H7 (cell line): ENCODE results near the gene ZNF709. TPM values are rescaled to one million over a fixed set of nuclear protein-coding genes. Genes with fewer than 3 reads are reported as not detected.
"Not testable (repeated sequence)": the region's sequence is repeated elsewhere in the genome, so short reads cannot be mapped to it uniquely, and the experiment has no call there.

Experiments used
- DNase-seq: peaks from one replicate; pipeline ENCODE4 v3.0.0; 2012
- H3K27me3 ChIP-seq: 2 replicates; pipeline ENCODE4 v1.6.0; 2011; ENCODE audit warnings: mild to moderate bottlenecking, low read length; ENCODE audit not compliant: control insufficient read depth, insufficient read depth
- H3K36me3 ChIP-seq: replicated peaks from 2 replicates; pipeline ENCODE4 v1.5.1; 2011; ENCODE audit warnings: low read length; ENCODE audit not compliant: control insufficient read depth, insufficient read depth
- H3K4me3 ChIP-seq: 2 replicates; pipeline ENCODE4 v1.5.1; 2011; ENCODE audit warnings: low read depth, mild to moderate bottlenecking, control low read depth, low read length, moderate library complexity; ENCODE audit not compliant: insufficient read depth
- total RNA-seq: library from RNA; depleted of rRNA; stranded (reverse); fragments of >200 nt; shearing (Covaris generic); gene quantifications from 2 replicates; pipeline ENCODE4 v1.2.3, GENCODE V29; 2014; rRNA removed

ZNF709 gene
- 0.30 and 0.42 TPM in 2 replicates for total RNA-seq

DNA sequence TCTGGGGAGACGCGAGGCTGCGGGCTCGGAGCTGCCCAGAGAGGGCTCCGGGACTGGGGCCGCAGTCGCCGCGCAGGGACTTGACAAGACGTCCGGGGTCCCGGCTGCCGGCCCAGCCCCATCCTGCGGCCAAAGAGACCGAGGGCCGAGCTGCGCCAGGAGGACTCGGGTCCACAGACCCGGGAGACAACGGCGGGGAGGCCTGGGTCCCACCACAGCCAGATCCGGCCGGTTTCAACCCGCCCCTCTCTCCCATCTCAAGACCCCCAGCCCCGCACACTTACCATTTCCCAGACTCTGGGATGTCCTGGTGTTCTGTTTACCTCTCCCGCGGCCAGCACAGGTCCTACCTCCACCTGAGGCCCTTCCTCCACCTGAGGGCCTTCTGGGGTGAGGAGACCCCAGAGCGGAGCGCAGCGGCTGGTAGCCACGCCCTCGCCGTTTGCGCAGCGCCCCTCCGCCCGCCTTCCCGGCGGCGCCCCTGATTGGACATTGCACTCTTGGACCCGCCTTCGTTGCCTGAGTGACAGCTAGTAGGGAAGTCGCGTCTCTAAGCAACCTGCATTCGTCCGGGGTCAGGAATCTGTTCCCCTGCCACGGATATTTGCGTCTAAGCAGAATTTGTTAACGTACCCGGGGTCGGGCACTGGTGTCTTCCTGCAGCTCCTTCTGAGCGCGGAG lies at the start of gene ZNF709:
ZNF709 (minus strand) TSS at position 446 of the 681 bp plus-strand sequence; CDS start at position 287, 159 bp downstream.
- Histone ChIP-seq H3K36me3 (no peaks in the 10 kb centered on the region), H3K27me3 (peaks cover 5% of the 10 kb centered on the region; the same call in 1 of the 2 replicates), H3K4me3 (peak within 1 kb of the TSS; percentile 64)
- DNase-seq = peak; percentile 96

DNA sequence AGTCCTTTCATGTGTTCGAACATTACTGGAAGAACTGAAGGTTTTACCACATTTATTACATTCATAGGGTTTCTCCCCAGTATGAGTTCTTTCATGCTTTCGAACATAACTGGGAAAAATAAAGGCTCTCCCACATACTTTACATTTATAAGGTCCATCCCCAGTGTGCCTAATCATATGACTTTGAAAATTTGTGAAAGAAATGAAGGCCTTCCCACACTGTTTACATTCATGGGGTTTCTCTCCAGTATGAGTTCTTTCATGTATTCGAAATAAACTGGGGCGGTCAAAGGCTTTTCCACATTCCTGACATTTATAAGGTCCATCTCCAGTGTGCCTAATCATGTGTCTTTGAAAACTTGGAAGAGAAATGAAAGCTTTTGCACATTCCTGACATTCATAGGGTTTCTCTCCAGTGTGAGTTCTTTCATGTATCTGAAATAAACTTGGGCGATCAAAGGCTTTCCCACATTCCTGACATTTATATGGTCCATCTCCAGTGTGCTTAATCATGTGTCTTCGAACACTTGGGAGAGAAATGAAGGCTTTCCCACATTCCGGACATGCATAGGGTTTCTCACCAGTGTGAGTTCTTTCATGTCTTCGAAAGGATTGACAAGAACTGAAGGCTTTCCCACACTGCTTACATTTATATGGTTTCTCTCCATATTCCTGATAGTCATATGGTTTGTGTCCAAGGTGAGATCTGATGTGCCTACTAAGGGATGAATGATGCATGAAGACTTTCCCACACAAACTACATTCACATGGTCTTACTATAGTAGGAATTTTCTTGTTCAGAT lies 42.6 kb upstream of the ZNF709 start:
- Histone ChIP-seq H3K4me3 (no peak overlapping the region), H3K36me3 (peaks cover 31% of the 10 kb centered on the region), H3K27me3 (no peaks in the 10 kb centered on the region)
- no peak for DNase-seq

DNA sequence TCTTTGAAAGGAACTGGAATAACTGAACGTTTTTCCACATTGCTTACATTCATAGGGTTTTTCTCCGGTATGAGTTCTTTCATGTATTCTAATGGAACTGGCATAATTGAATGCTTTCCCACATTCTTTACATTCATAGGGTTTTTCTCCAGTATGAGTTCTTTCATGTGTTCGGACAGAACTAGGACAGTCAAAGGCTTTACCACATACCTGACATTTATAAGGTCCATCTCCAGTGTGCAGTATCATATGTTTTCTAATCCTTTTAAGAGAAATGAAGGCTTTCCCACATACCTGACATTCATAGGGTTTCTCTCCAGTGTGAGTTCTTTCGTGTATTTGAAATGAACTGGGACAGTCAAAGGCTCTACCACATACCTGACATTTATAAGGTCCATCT lies 41.9 kb upstream of the ZNF709 start:
- no peak for DNase-seq
- H3K4me3 ChIP-seq = no peak overlapping the region
- no peaks in the 10 kb centered on the region for H3K27me3 ChIP-seq
- H3K36me3 ChIP-seq = peaks cover 31% of the 10 kb centered on the region

DNA sequence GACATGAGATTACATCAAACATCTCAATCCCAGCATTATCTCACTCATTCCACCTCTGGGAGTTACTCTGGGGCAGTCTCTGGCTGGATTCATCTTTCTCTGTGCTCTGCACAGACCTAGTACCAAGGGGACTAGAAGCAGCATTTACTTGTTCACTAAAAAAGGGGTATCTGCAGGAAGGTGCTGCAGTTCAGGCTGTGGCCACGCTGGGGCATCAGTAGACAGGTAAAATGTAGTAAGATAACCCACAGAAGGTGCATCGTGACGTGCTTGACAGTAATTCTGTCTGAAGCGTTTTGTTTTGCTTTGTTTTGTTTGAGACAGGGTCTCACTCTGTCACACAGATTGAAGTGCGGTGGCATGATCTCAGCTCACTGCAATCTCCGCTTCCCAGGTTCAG lies 37.4 kb upstream of the ZNF709 start:
- Histone ChIP-seq H3K4me3 (no peak overlapping the region), H3K36me3 (peaks cover 15% of the 10 kb centered on the region), H3K27me3 (no peaks in the 10 kb centered on the region)
- DNase-seq = peak; percentile 33

DNA sequence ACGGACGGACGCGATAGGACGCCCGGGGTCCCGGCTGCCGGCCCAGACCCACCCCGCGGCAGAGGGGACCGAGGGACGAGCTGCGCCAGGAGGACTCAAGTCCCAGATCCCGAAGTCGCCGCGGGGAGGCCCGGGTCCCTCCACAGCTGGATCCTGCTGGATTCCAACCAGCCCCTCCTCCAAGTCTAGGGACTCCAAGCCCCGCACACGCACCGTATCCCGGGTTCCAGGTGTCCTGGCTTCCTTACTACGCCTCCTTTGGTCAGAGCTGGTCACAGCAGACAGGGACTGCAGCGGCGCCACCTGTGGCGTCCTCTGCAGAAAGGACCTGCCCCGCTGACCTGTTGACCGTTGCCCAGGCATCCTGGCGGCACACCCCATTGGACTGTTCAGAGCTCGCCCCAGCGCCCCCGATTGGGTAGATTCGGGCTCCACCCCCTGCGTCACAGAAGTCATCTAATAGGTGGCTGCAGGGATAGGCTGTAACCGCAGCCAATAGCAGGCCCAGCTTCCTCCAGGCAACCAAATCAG lies 29.0 kb upstream of the ZNF709 start:
- Histone ChIP-seq H3K27me3 (no peaks in the 10 kb centered on the region), H3K4me3 (no peak overlapping the region), H3K36me3 (no peaks in the 10 kb centered on the region)
- peak; percentile 64 for DNase-seq

DNA sequence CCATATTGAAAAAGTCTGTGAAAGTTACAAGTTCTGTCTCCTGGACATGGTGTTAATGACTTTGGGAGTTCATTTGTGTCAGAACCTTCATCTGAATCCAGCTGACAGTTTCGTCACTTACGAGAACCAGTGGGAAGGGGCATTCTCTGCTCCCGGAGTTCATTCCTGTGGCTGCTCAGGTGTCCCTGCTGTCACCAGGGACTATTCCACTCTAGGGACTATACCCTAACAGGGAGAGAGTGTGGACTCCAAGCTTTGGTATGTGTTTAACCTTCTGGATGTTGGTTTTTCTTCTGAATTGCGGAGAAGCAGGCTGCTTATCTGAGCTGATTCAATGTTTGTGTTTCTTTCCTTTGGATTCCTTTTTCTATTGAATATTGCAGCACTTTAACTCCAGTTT lies 12.4 kb upstream of the ZNF709 start:
- no peaks in the 10 kb centered on the region for H3K27me3 ChIP-seq

DNA sequence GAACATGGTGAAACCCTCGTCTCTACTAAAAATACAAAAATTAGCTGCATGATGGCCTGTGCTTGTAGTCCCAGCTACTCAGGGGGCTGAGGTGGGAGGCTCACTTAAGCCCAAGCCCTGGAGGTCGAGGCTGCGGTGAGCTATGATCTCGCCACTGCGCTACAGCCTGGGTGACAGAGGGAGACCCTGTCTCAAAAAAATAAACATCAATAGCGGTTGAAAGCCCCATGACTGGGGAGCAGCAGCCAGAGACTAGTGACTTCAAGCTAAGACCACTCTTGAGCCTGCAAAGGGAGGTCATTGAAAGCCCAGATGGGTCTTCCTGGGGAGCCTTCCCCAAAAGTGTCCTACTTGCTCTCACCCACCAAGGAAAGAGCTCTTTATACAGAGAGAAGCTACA lies 11.9 kb upstream of the ZNF709 start:
- H3K4me3 ChIP-seq = no peak overlapping the region

More for the DNA sequence above, 12.4 kb upstream of the ZNF709 start:
- H3K4me3 ChIP-seq = no peak overlapping the region
- no peaks in the 10 kb centered on the region for H3K36me3 ChIP-seq
- no peak for DNase-seq

DNA sequence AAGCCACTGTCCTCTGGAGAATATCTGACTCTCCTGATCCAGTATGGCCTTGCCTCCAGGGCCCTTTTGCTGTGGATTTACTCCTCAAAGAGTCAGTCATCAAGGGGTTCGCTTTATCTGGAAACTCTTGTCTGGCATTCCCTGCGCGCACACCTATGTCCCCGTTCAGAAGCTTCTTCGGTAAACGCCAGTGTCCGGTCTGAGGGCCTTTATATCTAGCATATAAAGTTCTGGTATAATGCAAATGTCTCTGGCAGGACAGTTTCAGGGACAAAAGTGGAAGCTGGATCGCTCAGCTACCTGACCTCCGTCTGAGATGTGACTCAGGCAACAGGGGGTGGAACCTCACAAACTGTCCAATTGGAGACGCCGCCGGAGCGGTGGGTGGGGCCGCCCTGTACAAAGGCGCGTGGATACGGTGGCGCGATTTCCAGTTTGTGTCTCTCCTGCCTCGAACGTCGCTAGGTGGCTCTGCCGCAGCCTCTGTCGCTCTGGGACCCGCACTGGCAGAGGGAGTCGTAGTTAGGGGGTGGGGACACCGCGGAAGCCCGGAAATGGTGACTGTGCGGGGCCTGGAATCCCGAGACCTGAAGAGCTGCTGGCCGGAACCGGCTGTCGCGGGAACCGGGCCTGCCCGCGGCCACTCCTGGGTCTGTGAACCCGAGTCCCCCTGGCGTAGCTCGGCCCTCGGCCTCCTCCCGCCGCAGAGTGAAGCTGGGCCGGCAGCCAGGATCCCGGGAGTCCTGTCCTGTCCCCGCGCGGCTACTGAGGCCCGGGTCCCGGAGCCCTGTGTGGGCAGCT lies 10.6 kb upstream of the ZNF709 start:
- H3K27me3 ChIP-seq = no peaks in the 10 kb centered on the region
- no peaks in the 10 kb centered on the region for H3K36me3 ChIP-seq
- H3K4me3 ChIP-seq = peak overlapping the region; percentile 56
- peak; percentile 93 for DNase-seq

More for the DNA sequence above, 11.9 kb upstream of the ZNF709 start:
- Histone ChIP-seq H3K36me3 (no peaks in the 10 kb centered on the region), H3K27me3 (no peaks in the 10 kb centered on the region)
- no peak for DNase-seq

DNA sequence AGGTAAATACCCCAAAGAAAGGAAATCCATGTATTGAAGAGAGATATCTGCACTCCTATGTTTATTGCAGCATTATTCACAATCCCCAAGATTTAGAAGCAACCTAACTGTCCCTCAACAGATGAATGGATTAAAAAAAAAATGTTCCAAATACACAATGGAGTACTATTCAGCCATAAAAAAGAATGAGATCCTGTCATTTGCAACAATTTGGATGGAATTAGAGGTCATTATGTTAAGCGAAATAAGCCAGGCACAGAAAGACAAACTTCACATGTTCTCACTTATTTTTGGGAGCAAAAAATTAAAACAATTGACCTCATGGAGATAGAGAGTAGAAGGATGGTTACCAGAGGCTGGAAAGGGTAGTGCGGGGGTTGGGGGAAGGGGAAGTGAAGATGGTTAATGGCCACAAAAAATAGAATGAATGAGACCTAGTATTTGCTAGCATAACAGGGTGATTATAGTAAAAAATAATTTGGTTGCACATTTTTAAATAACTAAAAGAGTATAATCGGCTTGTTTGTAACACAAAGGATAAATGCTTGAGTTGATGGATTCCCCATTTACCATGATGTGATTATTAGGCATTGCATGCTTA lies 9.7 kb upstream of the ZNF709 start:
- Histone ChIP-seq H3K36me3 (no peaks in the 10 kb centered on the region), H3K4me3 (no peak overlapping the region), H3K27me3 (no peaks in the 10 kb centered on the region)
- no peak for DNase-seq

DNA sequence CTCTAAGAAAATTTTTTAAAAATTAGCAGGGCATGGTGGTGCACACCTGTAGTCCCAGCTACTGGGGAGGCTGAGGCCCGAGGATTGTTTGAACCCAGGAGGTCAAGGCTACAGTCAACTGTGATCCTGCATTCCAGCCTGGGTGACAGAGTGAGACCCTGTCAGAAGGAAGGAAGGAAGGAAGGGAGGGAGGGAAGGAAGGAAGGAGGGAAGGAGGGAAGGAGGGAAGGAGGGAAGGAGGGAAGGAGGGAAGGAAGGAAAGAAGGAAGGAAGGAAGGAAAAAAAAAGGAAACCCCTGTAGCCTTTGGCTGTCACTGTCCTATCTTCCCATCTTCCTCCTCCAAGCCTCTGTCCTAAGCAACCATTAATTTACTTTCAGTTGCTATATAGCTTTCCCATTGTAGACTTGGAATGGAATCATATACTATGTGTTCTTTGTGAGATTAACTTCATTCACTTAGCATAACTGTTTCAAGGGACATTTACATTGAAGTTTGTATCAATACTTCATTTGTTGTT lies 1.7 kb upstream of the ZNF709 start:
- H3K36me3 ChIP-seq, H3K27me3 ChIP-seq, DNase-seq, H3K4me3 ChIP-seq: not testable (repeated sequence)

DNA sequence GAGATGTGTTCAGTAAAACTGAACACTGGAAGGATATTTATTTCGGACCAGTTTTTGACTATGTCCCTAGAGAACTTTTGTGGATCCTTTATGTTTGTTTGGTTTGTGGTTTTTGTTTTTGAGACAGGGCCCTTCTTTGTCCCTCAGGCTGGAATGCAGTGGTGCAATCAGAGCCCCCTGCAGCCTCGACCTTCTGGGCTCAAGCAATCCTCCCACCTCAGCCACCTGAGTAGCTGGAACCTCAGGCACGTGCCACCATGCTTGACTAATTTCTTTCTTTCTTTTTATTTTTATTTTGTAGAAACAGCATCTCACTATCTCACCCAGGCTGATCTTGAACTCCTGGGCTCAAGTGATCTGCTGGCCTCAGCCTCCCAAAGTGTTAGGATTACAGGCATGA lies 955 bp upstream of the ZNF709 start:
- DNase-seq = no peak
- no peak overlapping the region for H3K4me3 ChIP-seq
- peaks cover 5% of the 10 kb centered on the region; the same call in 1 of the 2 replicates for H3K27me3 ChIP-seq
- H3K36me3 ChIP-seq = no peaks in the 10 kb centered on the region

DNA sequence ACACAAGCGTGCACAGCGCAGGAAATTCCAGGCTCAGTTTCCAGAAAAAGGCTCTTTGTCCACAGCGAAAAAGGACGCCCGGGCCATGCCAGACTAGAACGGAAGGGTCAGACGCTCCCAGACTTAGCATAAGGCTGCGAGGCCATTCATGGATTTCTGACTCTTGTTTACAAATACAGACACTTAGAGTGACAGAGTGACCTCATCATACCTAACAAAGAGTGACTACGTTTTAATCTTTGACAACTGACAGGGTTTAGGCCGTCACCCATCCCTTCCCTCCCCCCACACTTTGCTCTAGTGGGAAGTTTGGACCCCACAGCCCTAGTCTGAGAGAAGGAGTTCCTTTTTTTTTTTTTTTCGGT lies 418 bp upstream of the ZNF709 start:
- H3K27me3 ChIP-seq = peaks cover 5% of the 10 kb centered on the region; the same call in 1 of the 2 replicates
- no peaks in the 10 kb centered on the region for H3K36me3 ChIP-seq
- H3K4me3 ChIP-seq = peak overlapping the region; percentile 64
- DNase-seq = no peak

DNA sequence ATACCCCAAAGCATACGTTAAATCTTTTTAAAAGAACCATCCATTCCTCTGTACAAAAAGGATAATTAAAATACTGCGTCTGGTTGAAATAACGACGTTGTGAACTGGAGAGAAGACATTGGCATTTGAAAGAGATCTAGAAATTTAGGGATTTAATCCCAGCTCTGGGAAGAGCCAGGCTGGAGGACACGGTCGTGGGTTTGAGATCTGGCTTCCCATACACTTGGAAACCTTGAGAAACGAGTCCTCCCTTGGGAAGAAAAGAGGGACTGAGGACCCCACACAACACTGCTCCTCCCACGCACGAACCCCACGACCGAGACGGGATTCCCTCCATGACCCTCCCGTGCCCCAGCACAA lies 625 bp downstream of the ZNF709 start:
- no peaks in the 10 kb centered on the region for H3K36me3 ChIP-seq
- no peak for DNase-seq
- peak overlapping the region; percentile 64 for H3K4me3 ChIP-seq
- peaks cover 5% of the 10 kb centered on the region; the same call in 1 of the 2 replicates for H3K27me3 ChIP-seq

DNA sequence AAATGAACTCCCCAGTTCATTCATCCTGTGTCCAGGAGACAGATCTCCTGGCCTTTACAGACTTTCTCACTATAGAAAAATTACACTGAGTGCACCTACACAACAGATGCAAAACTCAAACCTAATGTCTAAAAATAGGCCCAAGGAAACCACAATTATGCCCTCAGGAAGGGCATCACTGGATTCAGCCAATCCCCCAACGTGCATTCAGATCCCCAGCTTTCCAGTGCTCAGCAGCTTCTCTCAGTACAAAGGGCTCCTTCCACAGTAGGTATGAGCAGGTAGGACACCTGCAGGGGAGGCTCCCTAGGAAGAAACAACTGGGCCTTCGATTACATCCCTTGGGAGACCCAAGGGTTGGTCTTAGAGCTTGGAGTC lies 2.1 kb downstream of the ZNF709 start:
- H3K36me3 ChIP-seq = no peaks in the 10 kb centered on the region
- no peak for DNase-seq
- H3K27me3 ChIP-seq = peaks cover 5% of the 10 kb centered on the region; the same call in 1 of the 2 replicates
- no peak overlapping the region for H3K4me3 ChIP-seq
